ENCODE data around the gene UQCRFS1.

GRCh38 chr19:29247051-29247450 is 34.1 kb upstream of the UQCRFS1 start:
- no peak for TF ChIP-seq CTCF (IDR thresholded peaks at IDR 0.05)
- no peak for TF ChIP-seq POLR2A (IDR thresholded peaks at IDR 0.05)
